ENCODE measurements around the gene KRT8.

Gene KRT8

DNA sequence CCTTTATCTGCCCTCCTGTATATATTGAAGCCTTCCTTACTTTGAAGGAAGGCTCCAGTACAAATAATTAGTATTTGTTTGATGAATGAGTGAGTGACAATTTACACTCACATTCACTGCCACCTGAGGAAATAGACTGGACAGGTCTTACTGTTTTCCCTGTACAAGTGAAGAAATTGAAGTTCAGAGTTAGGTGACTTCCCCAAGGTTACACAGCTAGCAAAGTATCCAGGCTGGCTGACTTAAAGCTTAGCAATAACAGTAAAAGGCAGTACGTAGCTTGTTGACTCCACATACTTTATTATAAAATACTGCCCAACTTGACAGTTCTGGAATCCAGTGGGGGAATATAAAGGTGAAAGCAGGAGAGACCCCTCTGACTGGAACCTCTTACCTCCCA is 41.5 kb upstream of the KRT8 start:
- no peaks in the 10 kb centered on the region for H3K9me3 ChIP-seq (ENCODE audit: control insufficient read depth, insufficient read depth, low read length)
- peaks cover 17% of the 10 kb centered on the region; the same call in 1 of the 2 replicates for H3K4me1 ChIP-seq (ENCODE audit: control insufficient read depth, insufficient read depth, low read length)
- peaks cover 12% of the 10 kb centered on the region; the same call in 1 of the 2 replicates for H3K36me3 ChIP-seq (ENCODE audit: control insufficient read depth, insufficient read depth, low read length)
- no peak overlapping the region for H3K4me3 ChIP-seq (ENCODE audit: low read length)
- no peaks in the 10 kb centered on the region for H3K27me3 ChIP-seq (ENCODE audit: control insufficient read depth, insufficient read depth, low read length)
- WGBS (ENCODE audit: insufficient coverage, insufficient read length), result no CpG with 5 or more reads among the region's 1 CpG
- DNase-seq (ENCODE audit: low read depth, low spot score), result no peak
- peak overlapping the region; percentile 63 for H3K27ac ChIP-seq (ENCODE audit: low read length)

DNA sequence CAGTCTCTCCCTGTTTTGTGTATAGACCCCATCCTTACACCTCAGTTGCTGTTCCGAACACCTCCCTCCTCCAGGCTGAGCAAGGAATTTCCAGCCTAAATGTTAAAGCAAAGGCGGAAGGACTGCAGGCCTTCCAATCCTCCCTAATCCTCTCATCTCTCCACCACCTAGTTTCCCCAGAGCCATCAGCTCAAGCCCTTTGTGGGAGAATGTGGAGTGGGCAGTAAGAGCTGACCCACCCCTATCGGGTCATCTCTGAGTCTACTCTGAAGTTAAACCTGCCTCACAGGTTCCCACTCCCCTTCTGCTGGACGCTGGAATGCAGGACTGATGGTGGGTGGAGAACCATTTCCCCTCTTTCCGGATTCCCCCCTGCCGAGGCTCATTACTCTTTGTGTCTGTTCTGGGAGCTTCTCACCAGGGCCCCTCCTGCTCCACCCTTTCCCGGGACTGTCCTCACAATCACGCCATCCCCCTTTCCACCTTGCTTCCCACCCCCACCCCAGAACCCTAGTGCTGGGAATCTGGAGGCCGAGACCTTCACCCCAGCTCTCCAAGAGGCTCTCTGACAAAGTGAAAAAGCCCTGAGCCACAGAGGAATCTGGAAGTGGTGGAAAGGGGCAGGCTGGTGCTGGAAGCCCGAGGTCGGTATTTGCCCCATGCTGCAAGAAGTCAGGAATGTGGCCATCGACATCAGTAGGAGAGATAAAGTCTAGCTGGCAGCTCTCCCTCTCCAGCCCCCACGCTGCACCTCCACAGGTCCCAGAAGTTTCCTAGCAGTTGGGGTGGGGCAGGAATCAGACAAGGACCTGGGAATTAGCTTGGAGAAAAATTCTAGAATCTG is 40.7 kb upstream of the KRT8 start:
- no peak for DNase-seq (ENCODE audit: low read depth, low spot score)
- H3K9me3 ChIP-seq (ENCODE audit: control insufficient read depth, insufficient read depth, low read length), result no peaks in the 10 kb centered on the region
- no peaks in the 10 kb centered on the region for H3K27me3 ChIP-seq (ENCODE audit: control insufficient read depth, insufficient read depth, low read length)
- no CpG with 5 or more reads among the region's 13 CpGs for WGBS (ENCODE audit: insufficient coverage, insufficient read length)
- H3K27ac ChIP-seq (ENCODE audit: low read length), result peak overlapping the region; percentile 63
- H3K36me3 ChIP-seq (ENCODE audit: control insufficient read depth, insufficient read depth, low read length), result peaks cover 4% of the 10 kb centered on the region; the same call in 1 of the 2 replicates
- peaks cover 17% of the 10 kb centered on the region; the same call in 1 of the 2 replicates for H3K4me1 ChIP-seq (ENCODE audit: control insufficient read depth, insufficient read depth, low read length)
- H3K4me3 ChIP-seq (ENCODE audit: low read length), result no peak overlapping the region

DNA sequence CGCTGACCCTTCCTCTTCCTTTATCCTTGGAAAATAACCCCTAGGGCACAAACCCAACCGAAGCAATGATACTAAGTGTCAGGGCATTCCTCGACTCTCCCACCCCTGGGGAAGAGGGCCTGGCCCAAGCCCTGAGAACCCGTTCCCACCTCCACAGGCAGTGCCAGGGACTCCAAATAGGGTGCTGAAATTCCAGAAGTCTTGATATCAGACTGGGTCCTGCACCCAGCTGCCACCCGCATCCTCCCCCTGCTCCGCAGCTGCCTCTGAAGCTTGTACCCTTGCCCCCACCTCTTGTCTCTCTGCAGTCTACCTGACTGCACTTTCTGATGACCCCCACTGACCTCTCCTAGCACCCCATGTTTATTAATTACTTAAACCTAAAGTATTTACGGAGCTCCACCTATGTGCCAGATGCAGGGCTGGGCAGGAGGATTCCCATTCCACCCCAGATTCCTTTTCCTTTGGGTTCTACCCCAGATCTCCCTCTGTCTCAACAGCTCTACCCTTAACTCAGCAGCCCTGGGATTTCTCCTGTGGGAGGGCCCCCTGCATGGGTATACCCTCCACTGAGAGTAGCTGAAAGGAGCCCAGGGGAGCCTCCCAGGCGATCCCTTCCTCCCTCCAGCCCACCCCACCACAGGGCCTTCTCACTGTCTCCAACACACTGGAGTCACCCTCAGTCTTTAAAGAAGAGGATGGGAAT is 40.0 kb upstream of the KRT8 start:
- Histone ChIP-seq H3K9me3 (ENCODE audit: control insufficient read depth, insufficient read depth, low read length) (no peaks in the 10 kb centered on the region), H3K4me3 (ENCODE audit: low read length) (no peak overlapping the region), H3K27ac (ENCODE audit: low read length) (no peak overlapping the region), H3K4me1 (ENCODE audit: control insufficient read depth, insufficient read depth, low read length) (peaks cover 17% of the 10 kb centered on the region; the same call in 1 of the 2 replicates), H3K36me3 (ENCODE audit: control insufficient read depth, insufficient read depth, low read length) (no peaks in the 10 kb centered on the region), H3K27me3 (ENCODE audit: control insufficient read depth, insufficient read depth, low read length) (no peaks in the 10 kb centered on the region)
- no peak for DNase-seq (ENCODE audit: low read depth, low spot score)
- WGBS (ENCODE audit: insufficient coverage, insufficient read length), result no CpG with 5 or more reads among the region's 8 CpGs

DNA sequence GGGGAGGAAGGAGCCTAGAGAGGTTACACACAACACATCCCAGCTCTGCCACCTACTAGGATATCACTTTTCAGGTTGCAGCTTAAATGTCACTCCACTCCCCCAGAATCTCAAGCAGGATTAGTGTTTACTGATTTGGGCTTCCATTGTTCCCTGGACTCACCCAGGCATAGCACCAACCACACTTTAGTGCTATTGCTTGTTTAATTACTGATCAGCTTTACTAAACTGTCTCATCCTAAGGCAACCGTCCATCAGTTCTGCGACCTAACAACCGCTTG is 38.0 kb upstream of the KRT8 start:
- H3K9me3 ChIP-seq (ENCODE audit: control insufficient read depth, insufficient read depth, low read length), result no peaks in the 10 kb centered on the region
- WGBS (ENCODE audit: insufficient coverage, insufficient read length), result no CpG with 5 or more reads among the region's 3 CpGs
- H3K27me3 ChIP-seq (ENCODE audit: control insufficient read depth, insufficient read depth, low read length), result no peaks in the 10 kb centered on the region
- no peak overlapping the region for H3K4me3 ChIP-seq (ENCODE audit: low read length)
- no peak for DNase-seq (ENCODE audit: low read depth, low spot score)
- no peaks in the 10 kb centered on the region for H3K36me3 ChIP-seq (ENCODE audit: control insufficient read depth, insufficient read depth, low read length)
- H3K4me1 ChIP-seq (ENCODE audit: control insufficient read depth, insufficient read depth, low read length), result peaks cover 15% of the 10 kb centered on the region; the same call in 1 of the 2 replicates
- no peak overlapping the region for H3K27ac ChIP-seq (ENCODE audit: low read length)

DNA sequence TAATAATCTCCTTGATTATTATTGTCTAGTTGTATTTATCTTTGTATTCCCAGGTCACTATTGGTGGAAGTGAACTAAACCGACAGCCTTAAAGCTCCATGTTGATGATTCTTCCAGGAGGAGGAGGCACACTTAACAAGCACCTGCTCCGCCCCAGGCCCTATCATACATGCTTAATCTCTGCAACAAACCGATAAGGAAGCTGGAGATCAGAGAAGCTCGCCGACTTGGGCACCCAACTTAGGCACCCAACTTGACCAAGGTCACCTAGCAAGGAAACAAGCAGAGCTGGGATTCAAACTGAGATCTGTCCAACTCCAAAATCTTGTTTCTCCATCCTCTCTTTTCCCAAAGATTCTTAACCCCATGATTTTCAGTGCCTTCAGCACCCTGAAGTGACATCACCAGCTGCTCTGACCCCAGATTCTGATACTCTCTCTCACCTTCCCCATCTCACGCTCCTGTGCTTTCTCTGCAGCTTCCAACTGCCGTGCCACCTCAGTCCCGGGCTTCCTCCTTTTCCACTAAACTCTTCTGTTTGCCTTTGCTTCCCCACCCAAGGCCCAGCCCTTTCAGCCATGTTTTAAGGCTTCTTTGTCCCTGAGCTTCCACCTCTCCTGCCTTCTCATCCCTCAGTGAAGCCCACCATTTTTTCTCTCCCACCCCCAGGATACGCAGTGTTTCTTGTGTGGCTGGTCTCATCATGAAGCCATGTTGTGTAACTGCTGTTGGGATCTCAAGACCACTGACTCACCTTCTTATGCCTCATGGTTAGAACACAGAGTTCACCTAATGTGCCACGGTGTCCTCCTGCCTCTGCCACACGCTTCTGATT is 37.4 kb upstream of the KRT8 start:
- Histone ChIP-seq H3K9me3 (ENCODE audit: control insufficient read depth, insufficient read depth, low read length) (no peaks in the 10 kb centered on the region), H3K27ac (ENCODE audit: low read length) (no peak overlapping the region), H3K36me3 (ENCODE audit: control insufficient read depth, insufficient read depth, low read length) (no peaks in the 10 kb centered on the region), H3K27me3 (ENCODE audit: control insufficient read depth, insufficient read depth, low read length) (no peaks in the 10 kb centered on the region), H3K4me1 (ENCODE audit: control insufficient read depth, insufficient read depth, low read length) (peaks cover 14% of the 10 kb centered on the region; the same call in 1 of the 2 replicates), H3K4me3 (ENCODE audit: low read length) (no peak overlapping the region)
- DNase-seq (ENCODE audit: low read depth, low spot score), result no peak
- no CpG with 5 or more reads among the region's 11 CpGs for WGBS (ENCODE audit: insufficient coverage, insufficient read length)

DNA sequence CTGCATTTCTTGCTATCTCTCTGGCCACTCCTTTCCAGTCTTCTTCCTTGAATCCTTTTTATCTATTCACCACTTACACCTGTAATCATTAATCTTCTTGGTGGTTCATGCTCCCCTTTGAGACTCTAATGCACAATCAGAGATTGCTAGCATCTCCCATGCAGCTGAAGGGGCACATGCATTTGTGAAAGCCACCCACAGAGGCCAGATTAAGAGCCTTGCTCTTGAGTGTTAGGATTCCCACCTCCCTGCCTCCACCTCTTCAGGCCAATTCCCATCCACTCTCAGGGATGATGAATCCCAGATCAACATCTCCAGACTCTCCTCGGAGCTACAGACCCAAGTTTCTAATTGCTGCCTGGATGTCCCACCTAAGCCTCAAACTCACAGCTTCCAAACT is 24.7 kb upstream of the KRT8 start:
- H3K27ac ChIP-seq (ENCODE audit: low read length), result no peak overlapping the region

DNA sequence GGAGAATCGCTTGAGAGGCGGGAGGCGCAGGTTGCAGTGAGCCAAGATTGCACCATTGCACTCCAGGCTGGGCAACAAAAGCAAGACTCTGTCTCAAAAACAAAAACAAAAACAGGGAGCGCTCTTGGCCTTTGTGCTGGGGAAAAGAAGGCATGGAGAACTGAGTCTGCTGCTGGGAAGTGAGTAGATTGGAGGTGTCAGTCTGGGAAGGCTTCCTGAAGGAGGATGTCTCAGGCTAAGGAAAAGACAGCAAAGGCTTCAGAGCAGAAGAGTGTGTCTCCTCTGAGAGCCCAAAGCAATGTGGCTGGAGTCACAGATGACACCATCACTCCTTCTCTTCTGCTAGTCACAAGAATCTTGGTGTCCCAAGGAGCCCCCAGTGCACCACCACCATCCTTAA is 23.1 kb upstream of the KRT8 start:
- no peak overlapping the region for H3K27ac ChIP-seq (ENCODE audit: low read length)
- WGBS (ENCODE audit: insufficient coverage, insufficient read length), result no CpG with 5 or more reads among the region's 4 CpGs
- no peaks in the 10 kb centered on the region for H3K9me3 ChIP-seq (ENCODE audit: control insufficient read depth, insufficient read depth, low read length)
- H3K4me1 ChIP-seq (ENCODE audit: control insufficient read depth, insufficient read depth, low read length), result peaks cover 8% of the 10 kb centered on the region
- no peaks in the 10 kb centered on the region for H3K36me3 ChIP-seq (ENCODE audit: control insufficient read depth, insufficient read depth, low read length)
- no peak for DNase-seq (ENCODE audit: low read depth, low spot score)
- H3K4me3 ChIP-seq (ENCODE audit: low read length), result no peak overlapping the region
- no peaks in the 10 kb centered on the region for H3K27me3 ChIP-seq (ENCODE audit: control insufficient read depth, insufficient read depth, low read length)

More for the DNA sequence above, 24.7 kb upstream of the KRT8 start:
- no peaks in the 10 kb centered on the region for H3K27me3 ChIP-seq (ENCODE audit: control insufficient read depth, insufficient read depth, low read length)
- DNase-seq (ENCODE audit: low read depth, low spot score), result no peak
- H3K36me3 ChIP-seq (ENCODE audit: control insufficient read depth, insufficient read depth, low read length), result no peaks in the 10 kb centered on the region
- no peak overlapping the region for H3K4me3 ChIP-seq (ENCODE audit: low read length)
- no peaks in the 10 kb centered on the region for H3K9me3 ChIP-seq (ENCODE audit: control insufficient read depth, insufficient read depth, low read length)
- WGBS (ENCODE audit: insufficient coverage, insufficient read length), result no CpG with 5 or more reads among the region's 1 CpG
- H3K4me1 ChIP-seq (ENCODE audit: control insufficient read depth, insufficient read depth, low read length), result peaks cover 8% of the 10 kb centered on the region

DNA sequence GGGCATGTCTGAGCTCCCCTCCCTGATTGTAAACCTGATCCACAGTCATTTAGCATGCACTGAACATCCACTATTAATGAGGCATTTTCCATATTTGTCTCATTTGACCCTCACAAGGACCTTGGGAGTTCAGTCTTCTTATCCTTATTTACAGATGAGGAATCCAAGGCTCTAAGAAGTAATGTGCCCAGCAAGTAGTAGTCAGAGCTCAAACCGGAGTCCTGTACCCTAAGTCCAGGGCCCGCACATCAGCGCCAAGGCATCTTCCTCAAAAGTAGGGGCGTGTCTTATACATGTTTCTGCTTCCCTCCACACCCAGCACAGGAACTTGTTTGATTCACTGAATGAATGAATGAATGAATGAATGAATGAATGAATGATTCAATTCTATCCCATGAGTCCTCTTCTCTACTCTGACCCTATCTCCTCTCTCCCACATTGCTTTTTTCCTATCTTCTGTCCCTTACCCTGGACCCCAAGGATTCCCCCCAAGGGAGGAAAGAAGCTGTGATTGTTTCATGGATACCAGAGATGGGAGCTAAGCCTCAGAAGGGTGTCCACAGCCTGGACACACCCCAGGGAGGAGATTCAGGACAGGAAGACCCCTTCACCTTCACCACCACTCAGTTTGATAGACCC is 21.8 kb upstream of the KRT8 start:
- H3K27ac ChIP-seq (ENCODE audit: low read length), result no peak overlapping the region
- peaks cover 8% of the 10 kb centered on the region for H3K4me1 ChIP-seq (ENCODE audit: control insufficient read depth, insufficient read depth, low read length)
- no peak for DNase-seq (ENCODE audit: low read depth, low spot score)
- WGBS (ENCODE audit: insufficient coverage, insufficient read length), result no CpG with 5 or more reads among the region's 4 CpGs
- H3K36me3 ChIP-seq (ENCODE audit: control insufficient read depth, insufficient read depth, low read length), result no peaks in the 10 kb centered on the region
- H3K4me3 ChIP-seq (ENCODE audit: low read length), result no peak overlapping the region
- H3K9me3 ChIP-seq (ENCODE audit: control insufficient read depth, insufficient read depth, low read length), result no peaks in the 10 kb centered on the region
- no peaks in the 10 kb centered on the region for H3K27me3 ChIP-seq (ENCODE audit: control insufficient read depth, insufficient read depth, low read length)

DNA sequence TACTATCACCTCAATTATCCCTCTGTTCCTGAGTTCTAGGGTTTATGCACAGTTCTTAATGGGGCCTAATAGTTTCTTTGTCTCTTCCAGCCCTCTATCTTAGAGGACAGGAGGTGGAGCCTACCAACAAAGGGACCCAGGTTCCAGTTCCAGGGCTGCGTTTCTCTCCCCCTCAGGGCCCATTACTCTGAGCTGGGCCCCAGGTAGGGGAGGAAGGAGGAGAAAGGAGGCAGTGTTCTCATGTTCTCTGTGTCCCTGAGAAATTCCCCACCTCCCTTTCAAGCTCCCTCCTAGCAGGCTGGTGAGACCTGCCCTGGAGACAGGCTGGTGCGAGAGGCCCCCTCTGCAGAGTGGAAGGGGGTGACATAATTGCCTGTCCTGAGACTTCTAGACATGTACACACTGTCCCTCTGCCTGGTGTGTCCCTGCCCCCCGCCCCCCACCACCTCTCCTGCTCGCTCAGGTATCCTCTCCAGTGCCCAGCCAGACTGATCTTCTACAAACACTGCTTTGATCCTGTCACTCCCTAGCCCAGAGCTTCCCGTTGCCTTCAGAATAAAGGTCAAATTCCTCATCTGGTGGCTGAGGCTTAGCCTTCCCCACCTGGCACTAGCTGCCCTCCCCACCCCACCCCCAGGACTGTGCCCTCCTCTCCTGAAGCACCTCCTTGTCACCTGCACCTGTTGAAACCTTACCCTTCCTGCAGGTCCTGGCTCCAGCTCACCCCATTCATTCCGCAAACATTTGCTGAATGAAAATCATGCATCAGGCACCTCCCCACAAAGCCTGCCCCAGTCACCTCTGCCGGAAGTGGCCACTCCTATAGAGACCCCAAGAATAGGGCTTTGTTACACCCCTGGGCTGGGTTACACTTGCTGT is 21.1 kb upstream of the KRT8 start:
- H3K4me3 ChIP-seq (ENCODE audit: low read length), result no peak overlapping the region
- H3K27ac ChIP-seq (ENCODE audit: low read length), result no peak overlapping the region

More for the DNA sequence above, 21.1 kb upstream of the KRT8 start:
- no peaks in the 10 kb centered on the region for H3K9me3 ChIP-seq (ENCODE audit: control insufficient read depth, insufficient read depth, low read length)
- H3K4me1 ChIP-seq (ENCODE audit: control insufficient read depth, insufficient read depth, low read length), result peaks cover 9% of the 10 kb centered on the region
- WGBS (ENCODE audit: insufficient coverage, insufficient read length), result no CpG with 5 or more reads among the region's 7 CpGs
- H3K36me3 ChIP-seq (ENCODE audit: control insufficient read depth, insufficient read depth, low read length), result no peaks in the 10 kb centered on the region
- DNase-seq (ENCODE audit: low read depth, low spot score), result no peak
- H3K27me3 ChIP-seq (ENCODE audit: control insufficient read depth, insufficient read depth, low read length), result no peaks in the 10 kb centered on the region
